ENCODE measurements around the gene GPC5. TPM values are rescaled to one million over a fixed set of nuclear protein-coding genes. Genes with fewer than 3 reads are reported as not detected.

The GPC5 gene
- total RNA-seq, 2 donors from 2014 or later = not detected

- TF ChIP-seq CTCF (IDR thresholded peaks at IDR 0.05) (no peak), POLR2A (IDR thresholded peaks at IDR 0.05) (no peak)
- no peaks in the 10 kb centered on the region for H3K9me3 ChIP-seq
- WGBS, 2 donors = 10 to 11% methylated on average over 3 of the region's 3 CpGs
- ATAC-seq (no peak), DNase-seq (no peak)
- H3K4me1 ChIP-seq = no peaks in the 10 kb centered on the region
- intact Hi-C loops (cut with DNase I) = no loop called here
- H3K27ac ChIP-seq = no peak overlapping the region
- H3K36me3 ChIP-seq (replicated peaks in 1 of 2; ENCODE audit: insufficient read depth in 1 of 2, low read depth in 2 of 2) = no peaks in the 10 kb centered on the region
- no peak overlapping the region for H3K4me3 ChIP-seq
- H3K27me3 ChIP-seq = no peaks in the 10 kb centered on the region
These were observed 347.5 kb downstream of the GPC5 start for GRCh38 chr13:91745967-91746366.

GRCh38 chr13:91747186-91747585 lies 348.8 kb downstream of the GPC5 start:
- ATAC-seq = no peak

DNA sequence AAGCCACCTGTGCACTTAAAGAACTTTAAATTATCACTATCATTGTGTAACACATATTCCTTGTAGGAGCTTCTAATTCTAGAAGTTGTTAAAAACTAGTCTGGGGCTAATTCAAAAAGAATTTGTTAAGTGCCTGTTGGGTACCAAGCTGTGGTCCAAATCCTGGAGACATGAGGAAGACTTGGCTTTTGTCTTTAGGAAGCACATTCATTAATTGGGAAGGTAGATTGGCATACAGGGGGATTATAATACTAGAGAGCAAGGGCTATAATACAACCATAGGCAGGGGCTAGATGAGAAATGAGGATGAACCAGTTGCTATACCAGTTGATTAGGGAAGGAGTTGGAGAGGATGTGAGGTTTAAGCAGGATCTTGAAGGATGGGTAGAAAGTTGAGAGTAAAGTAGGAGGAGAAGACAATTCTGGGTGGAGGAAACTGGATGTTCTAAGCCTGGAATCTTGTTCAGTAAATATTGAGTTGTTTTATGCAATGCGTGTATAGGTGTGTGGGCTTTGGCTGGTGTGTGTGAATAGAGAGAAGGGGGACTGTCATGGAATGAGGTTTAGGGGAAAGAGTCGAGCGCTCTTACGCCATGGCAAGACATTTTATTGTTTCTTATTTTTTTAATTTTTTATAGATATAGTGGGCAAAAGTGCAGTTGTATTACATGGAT lies 350.1 kb downstream of the GPC5 start:
- DNase-seq (no peak), ATAC-seq (no peak)
- 89 to 90% methylated on average over 4 of the region's 4 CpGs for WGBS, 2 donors
- H3K4me1 ChIP-seq = no peaks in the 10 kb centered on the region
- no peak overlapping the region for H3K4me3 ChIP-seq
- H3K36me3 ChIP-seq (replicated peaks in 1 of 2; ENCODE audit: insufficient read depth in 1 of 2, low read depth in 2 of 2) = no peaks in the 10 kb centered on the region
- TF ChIP-seq CTCF (IDR thresholded peaks at IDR 0.05) = no peak
- TF ChIP-seq POLR2A (IDR thresholded peaks at IDR 0.05) = no peak
- intact Hi-C loops (cut with DNase I) = no loop called here
- no peaks in the 10 kb centered on the region for H3K9me3 ChIP-seq
- no peak overlapping the region for H3K27ac ChIP-seq
- no peaks in the 10 kb centered on the region for H3K27me3 ChIP-seq

More at GRCh38 chr13:91747186-91747585, 348.8 kb downstream of the GPC5 start:
- TF ChIP-seq CTCF (IDR thresholded peaks at IDR 0.05) = no peak
- no peak for TF ChIP-seq POLR2A (IDR thresholded peaks at IDR 0.05)
- no peak for DNase-seq
- no peaks in the 10 kb centered on the region for H3K36me3 ChIP-seq (replicated peaks in 1 of 2; ENCODE audit: insufficient read depth in 1 of 2, low read depth in 2 of 2)
- WGBS, 2 donors = 16 to 40% methylated on average over 2 of the region's 2 CpGs
- no peaks in the 10 kb centered on the region for H3K4me1 ChIP-seq
- H3K9me3 ChIP-seq = no peaks in the 10 kb centered on the region
- intact Hi-C loops (cut with DNase I) = no loop called here
- no peaks in the 10 kb centered on the region for H3K27me3 ChIP-seq
- no peak overlapping the region for H3K4me3 ChIP-seq
- no peak overlapping the region for H3K27ac ChIP-seq

DNA sequence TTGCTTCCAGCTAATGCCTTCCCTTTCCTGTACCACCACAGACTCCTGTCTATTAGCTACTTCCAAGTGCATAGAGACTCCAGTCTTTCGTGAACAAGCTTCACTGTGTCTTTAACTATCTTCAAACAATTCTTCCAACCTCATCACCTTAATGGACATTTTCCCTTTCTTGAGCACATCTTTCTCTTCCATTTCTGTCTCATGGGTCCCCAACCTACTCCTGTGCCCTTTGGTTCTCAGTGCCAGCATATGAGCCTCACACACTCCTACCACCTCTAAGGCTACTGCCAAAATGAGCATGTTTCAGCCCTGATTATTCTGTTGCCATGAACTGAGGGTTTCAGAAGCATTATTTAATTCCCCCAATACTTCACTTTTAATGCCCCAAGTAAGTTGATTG lies 360.3 kb downstream of the GPC5 start:
- Histone ChIP-seq H3K9me3 (no peaks in the 10 kb centered on the region), H3K36me3 (replicated peaks in 1 of 2; ENCODE audit: insufficient read depth in 1 of 2, low read depth in 2 of 2) (no peaks in the 10 kb centered on the region), H3K4me3 (no peak overlapping the region), H3K27me3 (no peaks in the 10 kb centered on the region), H3K27ac (no peak overlapping the region), H3K4me1 (no peaks in the 10 kb centered on the region)
- ATAC-seq = no peak
- intact Hi-C loops (cut with DNase I) = no loop called here
- 67 to 82% methylated on average over 1 of the region's 1 CpG for WGBS, 2 donors
- no peak for DNase-seq
- TF ChIP-seq CTCF (IDR thresholded peaks at IDR 0.05) (no peak), POLR2A (IDR thresholded peaks at IDR 0.05) (no peak)

DNA sequence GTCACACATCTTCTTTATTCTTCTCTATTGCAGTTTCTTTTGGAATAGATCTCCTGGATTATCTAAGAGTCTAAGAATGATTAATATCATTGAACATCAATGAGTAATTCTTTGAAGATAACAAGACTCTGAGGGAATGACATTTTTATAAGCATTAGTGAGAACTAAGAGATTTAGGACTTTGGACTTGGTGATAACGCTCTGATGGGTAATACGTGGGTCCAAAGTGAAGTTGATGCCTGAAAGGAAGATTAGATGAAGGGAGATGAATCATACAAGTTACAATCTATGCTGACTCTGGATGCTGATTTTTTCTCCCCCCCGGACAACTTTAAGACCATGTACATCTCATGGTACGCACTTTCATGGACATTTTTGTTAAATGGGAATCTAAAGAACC lies 364.5 kb downstream of the GPC5 start:
- ATAC-seq = no peak
- H3K27ac ChIP-seq = no peak overlapping the region
- intact Hi-C loops (cut with DNase I) = no loop called here
- no peaks in the 10 kb centered on the region for H3K36me3 ChIP-seq (replicated peaks in 1 of 2; ENCODE audit: insufficient read depth in 1 of 2, low read depth in 2 of 2)
- H3K9me3 ChIP-seq = no peaks in the 10 kb centered on the region
- no peaks in the 10 kb centered on the region for H3K27me3 ChIP-seq
- no peak overlapping the region for H3K4me3 ChIP-seq
- 62 to 64% methylated on average over 4 of the region's 4 CpGs for WGBS, 2 donors
- no peak for DNase-seq
- TF ChIP-seq CTCF (IDR thresholded peaks at IDR 0.05) = no peak
- no peak for TF ChIP-seq POLR2A (IDR thresholded peaks at IDR 0.05)
- no peaks in the 10 kb centered on the region for H3K4me1 ChIP-seq
